SW480 (cell line): Measurements from ENCODE around the gene NTHL1.

Source experiments
- DNase-seq: peaks from one replicate; pipeline ENCODE4 v3.0.0-alpha.2; 2016; ENCODE audit warnings: low spot score

The NTHL1 gene

GRCh38 chr16:2047330-2048115, at the start of gene NTHL1, which contains the start of gene TSC2:
Gene NTHL1 (minus strand): TSS chr16:2047834. CDS start chr16:2047823, 11 bp downstream.
Gene TSC2 (plus strand): TSS chr16:2047985. CDS start chr16:2048616, 631 bp downstream.
- DNase-seq: peak; percentile 94

- no peak for DNase-seq
Measured at GRCh38 chr16:2096853-2097595, 49.4 kb upstream of the NTHL1 start.

- DNase-seq: no peak
Measured at GRCh38 chr16:2095918-2096582, 48.4 kb upstream of the NTHL1 start.

GRCh38 chr16:2095315-2095853, 47.8 kb upstream of the NTHL1 start:
- no peak for DNase-seq

GRCh38 chr16:2093793-2094192, 46.2 kb upstream of the NTHL1 start:
- no peak for DNase-seq

GRCh38 chr16:2092866-2093265, 45.2 kb upstream of the NTHL1 start:
- DNase-seq: no peak

GRCh38 chr16:2092256-2092620, 44.6 kb upstream of the NTHL1 start:
- peak; percentile 71 for DNase-seq

GRCh38 chr16:2091547-2092255, 44.1 kb upstream of the NTHL1 start:
- no peak for DNase-seq

GRCh38 chr16:2090777-2091546, 43.3 kb upstream of the NTHL1 start:
- DNase-seq: peak; percentile 87

- no peak for DNase-seq
Measured at GRCh38 chr16:2090481-2090776, 42.8 kb upstream of the NTHL1 start.

GRCh38 chr16:2089706-2090480, 42.3 kb upstream of the NTHL1 start:
- DNase-seq: no peak

GRCh38 chr16:2088759-2089358, 41.2 kb upstream of the NTHL1 start:
- no peak for DNase-seq

GRCh38 chr16:2087748-2088631, 40.4 kb upstream of the NTHL1 start:
- DNase-seq: no peak

- no peak for DNase-seq
Measured at GRCh38 chr16:2086812-2087747, 39.4 kb upstream of the NTHL1 start.

- DNase-seq: no peak
Measured at GRCh38 chr16:2086106-2086742, 38.6 kb upstream of the NTHL1 start.

- no peak for DNase-seq
Measured at GRCh38 chr16:2085669-2086068, 38.0 kb upstream of the NTHL1 start.

GRCh38 chr16:2084895-2085625, 37.4 kb upstream of the NTHL1 start:
- DNase-seq: no peak
